HEK293 (cell line): Measurements from ENCODE around the gene SPACA4.

Experiments used
- BCL11A ChIP-seq: fragments of 450-650 bp; formaldehyde crosslinking; IDR thresholded peaks from 2 replicates; pipeline ENCODE4 v1.5.1; 2016; ENCODE audit warnings: low read depth, missing biosample characterization, missing genetic modification characterization
- GLIS2 ChIP-seq: fragments of 450-650 bp; formaldehyde crosslinking; IDR thresholded peaks from 2 replicates; pipeline ENCODE4 v1.5.1; 2016; ENCODE audit warnings: missing biosample characterization, missing genetic modification characterization
- INSM2 ChIP-seq: fragments of 450-650 bp; formaldehyde crosslinking; IDR thresholded peaks from 2 replicates; pipeline ENCODE4 v1.5.1; 2016; ENCODE audit warnings: missing biosample characterization, missing genetic modification characterization
- PRDM2 ChIP-seq: fragments of 450-650 bp; formaldehyde crosslinking; IDR thresholded peaks from 2 replicates; pipeline ENCODE4 v1.5.1; 2016; ENCODE audit warnings: missing biosample characterization, missing genetic modification characterization, borderline replicate concordance
- PRDM4 ChIP-seq: fragments of 450-650 bp; formaldehyde crosslinking; IDR thresholded peaks from 2 replicates; pipeline ENCODE4 v1.5.1; 2017; ENCODE audit warnings: missing biosample characterization, missing genetic modification characterization
- REPIN1 ChIP-seq: fragments of 450-650 bp; formaldehyde crosslinking; IDR thresholded peaks from 2 replicates; pipeline ENCODE4 v1.5.1; 2017; ENCODE audit warnings: missing biosample characterization, missing genetic modification characterization, low read depth
- SP2 ChIP-seq: fragments of 450-650 bp; formaldehyde crosslinking; IDR thresholded peaks from 2 replicates; pipeline ENCODE4 v1.5.1; 2016; ENCODE audit warnings: missing biosample characterization, missing genetic modification characterization
- ZFP69B ChIP-seq: fragments of 450-650 bp; formaldehyde crosslinking; IDR thresholded peaks from 2 replicates; pipeline ENCODE4 v1.5.1; 2016; ENCODE audit warnings: missing biosample characterization, missing genetic modification characterization
- ZNF157 ChIP-seq: fragments of 450-650 bp; formaldehyde crosslinking; IDR thresholded peaks from 2 replicates; pipeline ENCODE4 v1.5.1; 2016; ENCODE audit warnings: missing biosample characterization, missing genetic modification characterization
- ZNF174 ChIP-seq: fragments of 450-650 bp; formaldehyde crosslinking; IDR thresholded peaks from 2 replicates; pipeline ENCODE4 v1.5.0; 2017; ENCODE audit warnings: missing biosample characterization, mild to moderate bottlenecking, missing genetic modification characterization
- ZNF214 ChIP-seq: fragments of 450-650 bp; formaldehyde crosslinking; IDR thresholded peaks from 2 replicates; pipeline ENCODE4 v1.5.1; 2017; ENCODE audit warnings: missing biosample characterization, mild to moderate bottlenecking, missing genetic modification characterization, borderline replicate concordance
- ZNF266 ChIP-seq: fragments of 450-650 bp; formaldehyde crosslinking; IDR thresholded peaks from 2 replicates; pipeline ENCODE4 v1.5.1; 2016; ENCODE audit warnings: missing biosample characterization, missing genetic modification characterization, low read depth
- ZNF394 ChIP-seq: fragments of 450-650 bp; formaldehyde crosslinking; IDR thresholded peaks from 2 replicates; pipeline ENCODE4 v1.5.1; 2016; ENCODE audit warnings: missing biosample characterization, missing genetic modification characterization, mild to moderate bottlenecking, moderate library complexity, borderline replicate concordance
- ZNF398 ChIP-seq: fragments of 450-650 bp; formaldehyde crosslinking; IDR thresholded peaks from 2 replicates; pipeline ENCODE4 v1.5.1; 2017; ENCODE audit warnings: missing biosample characterization, missing genetic modification characterization
- ZNF549 ChIP-seq: fragments of 450-650 bp; IDR thresholded peaks from 2 replicates; pipeline ENCODE4 v1.5.1; 2018; ENCODE audit warnings: missing biosample characterization, missing genetic modification characterization, mild to moderate bottlenecking, inconsistent platforms, moderate library complexity
- ZNF596 ChIP-seq: fragments of 450-650 bp; IDR thresholded peaks from 2 replicates; pipeline ENCODE4 v1.5.0; 2018; ENCODE audit warnings: missing biosample characterization, mild to moderate bottlenecking, missing genetic modification characterization, moderate library complexity
- ZNF600 ChIP-seq: fragments of 450-650 bp; formaldehyde crosslinking; IDR thresholded peaks from 2 replicates; pipeline ENCODE4 v1.5.1; 2016; ENCODE audit warnings: missing biosample characterization, missing genetic modification characterization
- ZNF610 ChIP-seq: fragments of 450-650 bp; formaldehyde crosslinking; IDR thresholded peaks from 2 replicates; pipeline ENCODE4 v1.5.1; 2016; ENCODE audit warnings: missing biosample characterization, missing genetic modification characterization, borderline replicate concordance
- ZNF626 ChIP-seq: fragments of 450-650 bp; sonication (Bioruptor Pico); formaldehyde crosslinking; IDR thresholded peaks from 2 replicates; pipeline ENCODE4 v1.5.1; 2018; ENCODE audit warnings: missing biosample characterization, missing genetic modification characterization, inconsistent platforms
- ZNF658 ChIP-seq: fragments of 450-650 bp; formaldehyde crosslinking; IDR thresholded peaks from 2 replicates; pipeline ENCODE4; 2016; ENCODE audit warnings: missing biosample characterization, missing genetic modification characterization
- ZNF670 ChIP-seq: fragments of 450-650 bp; formaldehyde crosslinking; IDR thresholded peaks from 2 replicates; pipeline ENCODE4 v1.5.1; 2016; ENCODE audit warnings: missing biosample characterization, missing genetic modification characterization, low read depth
- ZNF677 ChIP-seq: fragments of 450-650 bp; IDR thresholded peaks from 2 replicates; pipeline ENCODE4 v1.5.0; 2018; ENCODE audit warnings: missing biosample characterization, mild to moderate bottlenecking, missing genetic modification characterization, moderate library complexity
- ZNF704 ChIP-seq: fragments of 450-650 bp; formaldehyde crosslinking; IDR thresholded peaks from 2 replicates; pipeline ENCODE4 v1.5.1; 2016; ENCODE audit warnings: missing biosample characterization, missing genetic modification characterization
- ZNF777 ChIP-seq: fragments of 450-650 bp; formaldehyde crosslinking; IDR thresholded peaks from 2 replicates; pipeline ENCODE4 v1.5.1; 2017; ENCODE audit warnings: missing biosample characterization, missing genetic modification characterization, borderline replicate concordance
- ZNF830 ChIP-seq: fragments of 450-650 bp; IDR thresholded peaks from 2 replicates; pipeline ENCODE4 v1.5.0; 2018; ENCODE audit warnings: missing biosample characterization, missing genetic modification characterization, low read depth, mild to moderate bottlenecking, moderate library complexity
- ZSCAN16 ChIP-seq: fragments of 450-650 bp; formaldehyde crosslinking; IDR thresholded peaks from 2 replicates; pipeline ENCODE4 v1.5.1; 2016; ENCODE audit warnings: missing biosample characterization, missing genetic modification characterization
- ZXDB ChIP-seq: fragments of 450-650 bp; formaldehyde crosslinking; IDR thresholded peaks from 2 replicates; pipeline ENCODE4 v1.5.1; 2016; ENCODE audit warnings: missing biosample characterization, missing genetic modification characterization

Gene SPACA4

GRCh38 chr19:48614436-48615230 is 8.1 kb downstream of the SPACA4 start, which contains the start of gene FAM83E (continued):
- no peak for TF ChIP-seq ZNF704 (tag by site-specific recombination)
- no peak for TF ChIP-seq ZNF174 (tag by site-specific recombination)
- TF ChIP-seq REPIN1 (tag by site-specific recombination) = no peak
- no peak for TF ChIP-seq ZNF596 (tag by site-specific recombination)
- no peak for TF ChIP-seq ZNF658 (tag by site-specific recombination)
- TF ChIP-seq ZNF677 (tag by site-specific recombination) = no peak
- TF ChIP-seq ZNF398 (tag by site-specific recombination) = peak; percentile 69
- peak; percentile 92 for TF ChIP-seq GLIS2 (tag by site-specific recombination)
- TF ChIP-seq ZNF394 (tag by site-specific recombination) = no peak
- TF ChIP-seq BCL11A (tag by site-specific recombination) = peak; percentile 41; the same call in 1 of the 2 replicates
- TF ChIP-seq ZNF266 = no peak
- TF ChIP-seq ZNF610 (tag by site-specific recombination) = no peak
- no peak for TF ChIP-seq INSM2 (tag by site-specific recombination)
- TF ChIP-seq ZNF600 = peak; percentile 2; the same call in 1 of the 2 replicates
- no peak for TF ChIP-seq PRDM2 (tag by site-specific recombination)
- TF ChIP-seq ZNF670 (tag by site-specific recombination) = no peak
- TF ChIP-seq ZNF214 (tag by site-specific recombination) = no peak
- peak; percentile 88 for TF ChIP-seq ZXDB (tag by site-specific recombination)
- no peak for TF ChIP-seq ZSCAN16 (tag by site-specific recombination)
- no peak; the same call in 1 of the 2 replicates for TF ChIP-seq ZFP69B
- TF ChIP-seq ZNF830 (tag by site-specific recombination) = no peak
- TF ChIP-seq ZNF157 = no peak
- no peak for TF ChIP-seq ZNF777
- TF ChIP-seq SP2 (tag by site-specific recombination) = peak; percentile 64
- no peak for TF ChIP-seq ZNF549 (tag by site-specific recombination)
- no peak for TF ChIP-seq PRDM4
- no peak for TF ChIP-seq ZNF626 (tag by site-specific recombination)
